ENCODE data around the gene HSPA1L.
"Not testable (repeated sequence)": the region's sequence is repeated elsewhere in the genome, so short reads cannot be mapped to it uniquely, and the experiment has no call there.

Gene HSPA1L

DNA sequence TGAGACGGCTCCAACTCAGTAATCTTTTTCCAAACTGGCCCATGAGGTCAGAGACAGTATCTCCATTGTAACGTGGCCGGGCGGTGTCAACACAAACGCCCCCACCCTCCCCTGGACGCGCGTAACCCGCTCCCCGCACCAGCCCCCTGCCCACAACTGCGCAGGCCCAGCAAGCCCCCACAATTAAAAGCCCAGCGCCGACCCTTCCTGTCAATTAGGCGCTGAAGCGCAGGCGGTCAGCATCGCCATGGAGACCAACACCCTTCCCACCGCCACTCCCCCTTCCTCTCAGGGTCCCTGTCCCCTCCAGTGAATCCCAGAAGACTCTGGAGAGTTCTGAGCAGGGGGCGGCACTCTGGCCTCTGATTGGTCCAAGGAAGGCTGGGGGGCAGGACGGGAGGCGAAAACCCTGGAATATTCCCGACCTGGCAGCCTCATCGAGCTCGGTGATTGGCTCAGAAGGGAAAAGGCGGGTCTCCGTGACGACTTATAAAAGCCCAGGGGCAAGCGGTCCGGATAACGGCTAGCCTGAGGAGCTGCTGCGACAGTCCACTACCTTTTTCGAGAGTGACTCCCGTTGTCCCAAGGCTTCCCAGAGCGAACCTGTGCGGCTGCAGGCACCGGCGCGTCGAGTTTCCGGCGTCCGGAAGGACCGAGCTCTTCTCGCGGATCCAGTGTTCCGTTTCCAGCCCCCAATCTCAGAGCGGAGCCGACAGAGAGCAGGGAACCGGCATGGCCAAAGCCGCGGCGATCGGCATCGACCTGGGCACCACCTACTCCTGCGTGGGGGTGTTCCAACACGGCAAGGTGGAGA is at the start of gene HSPA1L, which contains the start of gene HSPA1A:
Gene HSPA1L, minus strand, starts transcription at position 259 of the 814 bp plus-strand sequence. CDS start 3,311 bp downstream, outside the sequence.
Gene HSPA1A, plus strand, starts transcription at position 519 of the 814 bp plus-strand sequence. Its CDS starts 214 bp downstream, at position 733.
- H3K4me1 Mint-ChIP-seq = peaks cover 19% of the 10 kb centered on the region
- H3K27me3 Mint-ChIP-seq = no peaks in the 10 kb centered on the region
- ATAC-seq (ENCODE audit: low read depth) (peak; percentile 14), DNase-seq (ENCODE audit: low spot score in 2 of 2) (peak in 1 of 2 donors; percentile 53)
- H3K36me3 Mint-ChIP-seq = peaks cover 3% of the 10 kb centered on the region
- no peaks in the 10 kb centered on the region for H3K9me3 Mint-ChIP-seq
- peak within 1 kb of the TSS; percentile 90 for H3K27ac Mint-ChIP-seq
- peak within 1 kb of the TSS; percentile 97 for H3K4me3 Mint-ChIP-seq

DNA sequence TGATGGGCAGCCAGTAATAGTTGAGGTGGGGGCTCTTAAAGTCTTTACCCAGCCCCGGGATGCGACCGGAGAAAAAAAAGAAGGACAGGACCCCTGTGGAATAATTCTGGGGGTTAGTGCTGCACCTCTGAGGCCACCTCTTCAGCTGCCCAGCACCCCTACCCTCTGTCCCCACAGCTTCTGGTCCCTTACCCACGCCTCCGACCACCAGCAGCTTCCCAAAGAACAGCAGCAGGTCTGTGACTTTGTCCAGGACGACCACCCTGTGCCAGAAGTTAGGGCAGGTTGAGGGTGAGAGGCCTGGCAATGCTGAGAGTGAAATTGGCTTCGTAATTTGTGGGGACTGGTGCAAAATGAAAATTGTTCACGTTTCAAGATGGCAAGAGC is 49.7 kb upstream of the HSPA1L start:
- H3K36me3 Mint-ChIP-seq = peaks cover 4% of the 10 kb centered on the region
- H3K27me3 Mint-ChIP-seq = peaks cover 2% of the 10 kb centered on the region
- H3K9me3 Mint-ChIP-seq = no peaks in the 10 kb centered on the region
- DNase-seq (ENCODE audit: low spot score in 2 of 2) (no peak), ATAC-seq (ENCODE audit: low read depth) (no peak)
- H3K27ac Mint-ChIP-seq = no peak overlapping the region
- no peak overlapping the region for H3K4me3 Mint-ChIP-seq
- H3K4me1 Mint-ChIP-seq = peaks cover 12% of the 10 kb centered on the region

DNA sequence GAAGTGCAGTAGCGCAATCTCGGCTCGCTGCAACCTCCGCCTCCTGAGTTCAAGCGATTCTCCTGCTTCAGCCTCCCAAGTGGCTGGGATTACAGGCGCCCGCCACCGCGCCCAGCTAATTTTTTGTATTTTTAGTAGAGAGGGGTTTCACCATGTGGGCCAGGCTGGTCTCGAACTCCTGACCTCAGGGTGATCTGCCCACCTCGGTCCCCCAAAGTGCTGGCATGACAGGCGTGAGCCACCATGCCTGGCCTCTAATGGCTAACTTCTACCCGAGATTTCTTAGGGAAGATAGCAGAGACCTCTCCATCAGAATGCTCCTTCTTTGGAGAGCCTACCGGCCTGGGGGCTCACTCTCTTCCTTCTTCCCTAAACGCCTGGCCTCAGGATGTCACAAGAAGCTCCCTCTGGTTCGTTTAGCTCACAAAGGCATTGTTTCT is 49.1 kb upstream of the HSPA1L start:
- not testable (repeated sequence) for DNase-seq (ENCODE audit: low spot score in 2 of 2); H3K36me3 Mint-ChIP-seq; ATAC-seq (ENCODE audit: low read depth); H3K9me3 Mint-ChIP-seq; H3K27me3 Mint-ChIP-seq
- peak overlapping the region; percentile 90 for H3K4me3 Mint-ChIP-seq
- peak overlapping the region; percentile 62 for H3K27ac Mint-ChIP-seq
- peaks cover 12% of the 10 kb centered on the region for H3K4me1 Mint-ChIP-seq

DNA sequence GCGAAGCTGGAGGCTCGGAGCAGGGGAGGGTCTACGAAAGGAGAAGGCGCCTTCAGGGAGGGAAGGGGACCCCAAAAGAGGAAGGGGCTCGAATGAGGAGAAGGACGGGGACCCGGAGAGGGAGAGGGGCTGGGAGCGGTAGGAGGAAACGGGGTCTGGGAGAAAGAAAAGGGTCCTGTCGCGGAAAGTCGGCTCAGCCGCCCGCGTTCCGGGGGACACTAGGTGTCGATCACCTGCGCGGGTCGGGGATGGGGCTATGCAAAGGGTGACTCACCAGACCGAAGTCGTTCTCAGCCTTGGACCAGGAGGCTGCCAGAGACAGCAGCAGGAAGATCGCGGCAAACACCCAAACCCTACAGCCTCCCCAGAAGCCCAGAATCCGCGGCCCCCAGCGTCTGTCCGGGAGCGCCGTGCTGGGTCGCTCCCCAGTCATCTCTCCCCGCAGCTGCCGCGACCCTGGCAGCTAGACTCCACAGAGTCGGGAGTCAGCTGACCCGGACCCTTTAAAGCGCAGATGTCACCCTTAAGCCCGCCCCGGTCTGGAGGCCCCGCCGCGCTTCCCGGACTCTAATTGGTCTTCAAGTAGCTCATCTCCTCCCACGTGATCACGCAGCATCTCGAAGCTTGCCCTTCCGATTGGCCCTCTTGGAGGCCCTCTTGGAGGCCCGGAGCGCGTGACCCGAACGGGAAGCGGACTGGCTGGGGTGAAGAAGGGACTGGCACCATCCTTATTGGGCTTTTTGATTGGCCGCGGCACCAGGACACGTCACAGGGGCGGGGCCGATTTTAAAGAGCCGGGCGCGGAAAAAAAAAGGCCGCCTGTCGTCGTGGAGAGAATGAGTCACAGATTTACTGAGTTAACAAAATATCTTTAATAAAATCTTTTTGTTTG is 47.5 kb upstream of the HSPA1L start, which contains the start of gene NEU1:
Gene NEU1, minus strand, starts transcription at position 478 of the 892 bp plus-strand sequence. Its CDS starts 45 bp downstream, at position 433.
- DNase-seq (ENCODE audit: low spot score in 2 of 2) (peak; percentile 87 to 97), ATAC-seq (ENCODE audit: low read depth) (peak; percentile 93)
- H3K36me3 Mint-ChIP-seq = peaks cover 7% of the 10 kb centered on the region
- peaks cover 12% of the 10 kb centered on the region for H3K4me1 Mint-ChIP-seq
- no peaks in the 10 kb centered on the region for H3K9me3 Mint-ChIP-seq
- peak within 1 kb of the TSS; percentile 97 for H3K4me3 Mint-ChIP-seq
- no peaks in the 10 kb centered on the region for H3K27me3 Mint-ChIP-seq
- H3K27ac Mint-ChIP-seq = peak within 1 kb of the TSS; percentile 96

DNA sequence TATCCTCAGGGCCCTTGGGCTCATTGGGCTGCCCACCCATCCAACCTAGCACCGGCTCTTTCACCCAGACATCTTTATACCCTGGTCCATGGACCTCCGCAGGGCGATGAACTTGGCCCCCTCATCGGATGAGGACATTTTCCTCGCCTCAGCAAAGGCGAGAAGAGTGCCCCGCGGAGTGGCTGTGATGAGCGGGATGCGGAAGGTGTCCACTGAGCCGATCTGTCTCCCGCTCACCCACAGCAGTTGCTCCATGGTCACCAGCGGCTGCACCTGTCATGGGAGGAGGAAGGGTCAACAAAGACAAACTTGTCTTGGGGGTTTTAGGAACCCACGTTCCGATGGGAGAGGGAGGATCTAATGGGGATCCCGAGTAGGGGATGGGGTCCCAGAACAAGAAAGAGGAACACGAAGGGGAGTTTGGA is 46.8 kb upstream of the HSPA1L start:
- peaks cover 9% of the 10 kb centered on the region for H3K36me3 Mint-ChIP-seq
- DNase-seq (ENCODE audit: low spot score in 2 of 2) = peak in 1 of 2 donors; percentile 18

DNA sequence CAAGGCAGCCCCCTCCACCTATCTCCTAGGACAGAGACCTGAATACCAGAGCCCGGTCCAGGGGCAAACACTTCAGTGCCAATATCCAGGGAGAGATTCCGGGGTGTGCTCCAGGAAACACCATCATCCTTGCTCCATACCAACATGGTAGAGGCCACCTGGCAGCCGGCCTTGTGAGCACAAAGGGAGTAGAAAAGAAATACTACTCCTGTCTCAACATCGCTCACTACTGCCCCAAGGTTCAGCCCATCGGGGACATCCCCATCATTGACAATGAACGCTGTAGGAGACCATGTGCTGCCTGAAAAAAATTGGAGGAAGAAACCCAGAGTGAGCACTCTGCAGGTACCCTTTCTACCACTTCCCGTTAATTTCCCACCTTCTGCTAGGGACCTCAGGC is 46.1 kb upstream of the HSPA1L start:
- peaks cover 12% of the 10 kb centered on the region for H3K4me1 Mint-ChIP-seq
- no peak for DNase-seq (ENCODE audit: low spot score in 2 of 2)
- no peak for ATAC-seq (ENCODE audit: low read depth)
- no peak overlapping the region for H3K4me3 Mint-ChIP-seq
- peaks cover 9% of the 10 kb centered on the region for H3K36me3 Mint-ChIP-seq
- no peaks in the 10 kb centered on the region for H3K9me3 Mint-ChIP-seq
- no peak overlapping the region for H3K27ac Mint-ChIP-seq
- H3K27me3 Mint-ChIP-seq = no peaks in the 10 kb centered on the region

More for the DNA sequence above, 46.8 kb upstream of the HSPA1L start:
- no peak for ATAC-seq (ENCODE audit: low read depth)
- peak overlapping the region; percentile 96 for H3K27ac Mint-ChIP-seq
- no peaks in the 10 kb centered on the region for H3K27me3 Mint-ChIP-seq
- no peaks in the 10 kb centered on the region for H3K9me3 Mint-ChIP-seq
- H3K4me3 Mint-ChIP-seq = peak overlapping the region; percentile 97
- peaks cover 12% of the 10 kb centered on the region for H3K4me1 Mint-ChIP-seq

DNA sequence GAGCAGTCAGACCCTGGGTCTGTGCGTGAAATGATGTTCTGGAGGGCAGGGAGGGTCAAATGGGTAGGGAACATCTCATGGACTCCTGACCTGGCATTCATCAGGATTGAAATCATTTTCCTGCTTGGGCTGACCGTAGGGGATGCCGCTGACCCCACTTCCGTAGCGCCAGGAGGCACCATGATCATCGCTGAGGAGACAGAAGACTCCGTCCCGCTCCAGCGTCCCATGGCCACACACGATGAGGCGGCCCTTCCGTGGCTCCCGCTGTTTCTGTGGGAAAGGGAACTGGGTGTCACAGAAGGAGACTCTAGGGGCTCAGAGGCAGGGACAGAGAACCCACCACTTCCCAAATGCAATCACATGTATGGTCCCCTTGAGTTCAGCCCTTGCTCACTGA is 45.3 kb upstream of the HSPA1L start:
- Mint-ChIP-seq H3K4me3 (no peak overlapping the region), H3K36me3 (peaks cover 9% of the 10 kb centered on the region)

DNA sequence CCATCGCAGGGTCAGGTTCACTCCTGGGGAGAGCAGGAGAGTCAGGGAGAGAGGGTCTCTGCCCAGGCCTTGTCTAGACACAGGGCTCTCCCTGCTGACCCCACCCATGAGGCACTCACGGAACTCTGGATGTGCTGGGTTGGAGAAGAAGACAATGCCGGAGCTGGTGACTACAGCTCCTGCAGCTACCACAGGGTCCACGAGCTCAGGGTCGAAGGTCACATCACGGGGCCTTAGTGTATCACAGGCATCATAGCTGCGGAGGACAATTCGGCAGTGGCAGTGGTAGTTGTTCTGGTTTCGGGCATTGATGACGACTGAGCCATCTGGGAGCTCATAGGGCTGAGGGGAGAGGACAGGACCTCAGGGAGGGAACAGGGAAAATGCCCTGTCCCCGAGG is 44.8 kb upstream of the HSPA1L start:
- Mint-ChIP-seq H3K9me3 (no peaks in the 10 kb centered on the region), H3K4me3 (peak overlapping the region; percentile 18), H3K27ac (no peak overlapping the region), H3K27me3 (no peaks in the 10 kb centered on the region), H3K4me1 (peaks cover 12% of the 10 kb centered on the region), H3K36me3 (peaks cover 9% of the 10 kb centered on the region)
- ATAC-seq (ENCODE audit: low read depth) (no peak), DNase-seq (ENCODE audit: low spot score in 2 of 2) (no peak)

More for the DNA sequence above, 45.3 kb upstream of the HSPA1L start:
- DNase-seq (ENCODE audit: low spot score in 2 of 2) = no peak
- no peaks in the 10 kb centered on the region for H3K27me3 Mint-ChIP-seq
- H3K9me3 Mint-ChIP-seq = no peaks in the 10 kb centered on the region
- ATAC-seq (ENCODE audit: low read depth) = no peak
- H3K4me1 Mint-ChIP-seq = peaks cover 12% of the 10 kb centered on the region
- H3K27ac Mint-ChIP-seq = no peak overlapping the region

DNA sequence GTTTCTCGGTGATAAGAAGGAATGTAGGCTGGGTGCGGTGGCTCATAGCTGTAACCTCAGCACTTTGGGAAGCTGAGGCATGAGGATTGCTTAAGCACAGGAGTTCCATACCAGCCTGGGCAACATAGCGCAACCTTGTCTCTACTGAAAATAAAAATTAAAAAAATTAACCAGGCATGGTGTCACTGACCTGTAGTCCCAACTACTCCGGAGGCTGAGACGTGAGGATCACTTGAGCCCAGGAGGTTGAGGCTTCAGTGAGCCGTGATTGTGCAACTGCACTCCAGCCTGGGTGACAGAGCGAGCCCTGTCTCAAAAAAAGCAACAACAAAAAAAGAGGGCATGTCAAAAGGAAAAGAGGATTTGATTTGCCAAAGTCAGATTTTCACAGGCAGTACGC is 43.6 kb upstream of the HSPA1L start:
- Mint-ChIP-seq H3K4me3 (no peak overlapping the region), H3K4me1 (peaks cover 11% of the 10 kb centered on the region), H3K27ac (no peak overlapping the region), H3K36me3 (peaks cover 9% of the 10 kb centered on the region), H3K27me3 (no peaks in the 10 kb centered on the region), H3K9me3 (no peaks in the 10 kb centered on the region)
- DNase-seq (ENCODE audit: low spot score in 2 of 2) (no peak), ATAC-seq (ENCODE audit: low read depth) (no peak)

DNA sequence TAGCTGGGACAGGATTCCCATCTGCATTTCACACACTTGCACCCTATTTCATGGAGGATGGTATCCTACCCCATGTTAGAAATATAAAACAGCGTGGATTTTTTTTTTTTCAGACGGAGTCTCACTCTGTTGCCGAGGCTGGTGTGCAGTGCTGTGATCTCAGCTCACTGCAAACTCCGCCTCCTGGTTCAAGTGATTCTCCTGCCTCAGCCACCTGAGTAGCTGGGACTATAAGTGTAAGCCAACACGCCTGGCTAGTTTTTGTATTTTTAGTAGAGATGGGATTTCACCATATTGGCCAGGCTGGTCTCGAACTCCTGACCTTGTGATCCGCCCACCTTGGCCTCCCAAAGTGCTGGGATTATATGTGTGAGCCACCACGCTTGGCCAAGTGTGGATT is 42.7 kb upstream of the HSPA1L start:
- not testable (repeated sequence) for H3K36me3 Mint-ChIP-seq; ATAC-seq (ENCODE audit: low read depth); DNase-seq (ENCODE audit: low spot score in 2 of 2); H3K9me3 Mint-ChIP-seq; H3K27me3 Mint-ChIP-seq; H3K4me1 Mint-ChIP-seq; H3K27ac Mint-ChIP-seq; H3K4me3 Mint-ChIP-seq

DNA sequence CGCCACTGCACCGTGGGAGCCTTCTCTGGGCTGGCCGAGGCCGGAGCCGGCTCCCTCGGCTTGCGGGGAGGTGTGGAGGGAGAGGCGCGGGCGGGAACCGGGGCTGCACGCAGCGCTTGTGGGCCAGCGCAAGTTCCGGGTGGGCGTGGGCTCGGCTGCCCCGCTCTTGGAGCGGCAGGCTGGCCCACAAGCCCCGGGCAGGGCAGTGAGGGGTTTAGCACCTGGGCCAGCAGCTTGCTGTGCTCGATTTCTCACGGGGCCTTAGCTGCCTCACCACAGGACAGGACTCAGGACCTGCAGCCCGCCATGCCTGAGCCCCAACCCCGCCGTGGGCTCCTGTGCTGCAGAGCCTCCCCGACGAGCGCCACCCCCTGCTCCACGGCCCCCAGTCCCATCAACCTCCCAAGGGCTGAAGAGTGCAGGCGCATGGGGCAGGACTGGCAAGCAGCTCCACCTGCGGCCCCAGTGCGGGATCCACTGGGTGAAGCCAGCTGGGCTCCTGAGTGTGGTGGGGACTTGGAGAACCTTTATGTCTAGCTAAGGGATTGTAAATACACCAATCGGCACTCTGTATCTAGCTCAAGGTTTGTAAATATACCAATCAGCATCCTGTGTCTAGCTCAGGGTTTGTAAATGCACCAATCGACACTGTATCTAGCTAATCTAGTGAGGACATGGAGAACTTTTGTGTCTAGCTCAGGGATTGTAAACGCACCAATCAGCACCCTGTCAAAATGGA is 37.1 kb upstream of the HSPA1L start:
- H3K4me1 Mint-ChIP-seq; H3K27me3 Mint-ChIP-seq; H3K4me3 Mint-ChIP-seq; ATAC-seq (ENCODE audit: low read depth); H3K9me3 Mint-ChIP-seq; H3K27ac Mint-ChIP-seq; H3K36me3 Mint-ChIP-seq; DNase-seq (ENCODE audit: low spot score in 2 of 2): not testable (repeated sequence)

DNA sequence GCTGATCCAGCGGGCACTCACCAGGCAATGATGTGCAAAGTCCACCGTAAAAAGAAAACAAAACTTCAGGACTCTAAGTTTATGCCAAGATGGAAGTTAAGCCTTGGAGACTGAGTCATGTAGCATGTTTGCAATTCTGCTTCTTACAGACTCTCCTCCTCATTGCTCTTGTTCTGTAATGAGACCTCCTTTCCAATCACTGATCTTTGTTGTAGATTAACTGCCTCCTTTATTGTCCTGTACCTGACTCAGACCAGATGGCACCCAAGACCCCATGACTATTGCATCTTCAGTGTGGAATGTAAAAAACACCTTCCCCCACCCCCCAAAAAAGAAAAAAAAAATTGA is 36.4 kb upstream of the HSPA1L start:
- H3K9me3 Mint-ChIP-seq = no peaks in the 10 kb centered on the region
- H3K27ac Mint-ChIP-seq = no peak overlapping the region
- H3K4me3 Mint-ChIP-seq = no peak overlapping the region
- H3K36me3 Mint-ChIP-seq = peaks cover 2% of the 10 kb centered on the region
- ATAC-seq (ENCODE audit: low read depth) (no peak), DNase-seq (ENCODE audit: low spot score in 2 of 2) (no peak)
- H3K27me3 Mint-ChIP-seq = no peaks in the 10 kb centered on the region
- H3K4me1 Mint-ChIP-seq = no peaks in the 10 kb centered on the region

DNA sequence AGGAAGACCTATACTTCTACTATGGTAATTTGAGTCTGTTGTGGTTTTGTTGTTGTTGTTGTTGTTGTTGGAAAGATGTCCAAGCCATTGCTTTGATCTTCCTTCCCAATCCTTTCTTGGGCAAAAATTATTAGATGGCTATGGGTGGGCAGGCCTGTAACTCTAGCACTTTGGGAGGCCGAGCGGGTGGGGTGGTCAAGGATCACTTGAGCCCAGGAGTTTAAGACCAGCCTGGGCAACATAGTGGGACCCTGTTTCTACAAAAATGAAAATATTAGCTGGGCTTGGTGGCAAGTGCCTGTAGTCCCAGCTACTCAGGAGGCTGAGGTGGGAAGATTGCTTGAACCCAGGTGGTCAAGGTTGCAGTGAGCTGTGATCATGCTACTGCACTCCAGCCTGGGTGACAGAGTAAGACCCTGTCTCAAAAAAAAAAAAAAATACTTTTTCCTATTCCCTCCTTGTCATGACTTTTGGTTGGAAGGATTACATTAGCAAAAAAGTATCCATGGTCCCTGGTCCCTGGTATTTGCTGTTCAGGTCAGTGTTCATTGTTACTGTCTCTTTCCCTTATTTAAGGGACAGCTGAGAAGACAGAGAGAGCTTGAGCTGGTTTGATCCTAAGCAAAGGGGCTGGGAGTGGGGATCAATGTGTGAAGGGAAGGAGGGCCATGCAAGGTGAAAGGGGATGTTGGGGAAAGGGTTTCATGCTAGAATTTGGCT is 35.8 kb upstream of the HSPA1L start:
- no peak for ATAC-seq (ENCODE audit: low read depth)
- no peak overlapping the region for H3K27ac Mint-ChIP-seq

More for the DNA sequence above, 35.8 kb upstream of the HSPA1L start:
- Mint-ChIP-seq H3K4me3 (no peak overlapping the region), H3K27me3 (no peaks in the 10 kb centered on the region), H3K36me3 (peaks cover 2% of the 10 kb centered on the region), H3K4me1 (no peaks in the 10 kb centered on the region), H3K9me3 (no peaks in the 10 kb centered on the region)
- DNase-seq (ENCODE audit: low spot score in 2 of 2) = no peak
